IMR-90 (cell line): ENCODE measurements around the gene ACSF2. TPM values are rescaled to one million over a fixed set of nuclear protein-coding genes. Genes with fewer than 3 reads are reported as not detected.

Experiments used
- ATAC-seq: fragments of 200-7000 bp; cut with Tn5 transposase; 2 replicates; pipeline ENCODE4 v1.9.1; 2020; ENCODE audit warnings: low read depth, mild to moderate bottlenecking, moderate library complexity
- BruUV-seq: library from RNA; stranded (reverse); fragments of 400-500 nt; replicated peaks from 2 replicates; lab custom pipeline; 2021; lab: Mats Ljungman, UMichigan
- CTCF ChIA-PET: fragments of 300-600 bp; formaldehyde crosslinking; extraction: SDS; loops from one replicate; lab custom pipeline; 2021; ENCODE audit warnings: antibody characterized with exemption; lab: Yijun Ruan, JAX
- POLR2A ChIA-PET: fragments of 300-600 bp; sonication (Branson Sonifier 250); formaldehyde crosslinking; loops from one replicate; lab custom pipeline; 2022; ENCODE audit warnings: antibody characterized with exemption; ENCODE audit not compliant: unreplicated experiment; lab: Charles Lee
- DNase-seq: peaks from one replicate; pipeline ENCODE4 v3.0.0; 2013
- H2AFZ ChIP-seq: replicated peaks from 2 replicates; pipeline ENCODE3; 2013; ENCODE audit warnings: low read length, mild to moderate bottlenecking; ENCODE audit not compliant: poor library complexity
- H2AK5ac ChIP-seq: 2 replicates; pipeline ENCODE4 v1.6.1; 2013; ENCODE audit warnings: low read depth, low read length, inconsistent platforms
- H2AK9ac ChIP-seq: replicated peaks from 2 replicates; pipeline ENCODE3; 2013; ENCODE audit warnings: mild to moderate bottlenecking, low read depth, low read length, moderate library complexity; ENCODE audit not compliant: poor library complexity
- H2BK120ac ChIP-seq: 2 replicates; pipeline ENCODE4 v1.6.1; 2013; ENCODE audit warnings: low read depth, low read length, inconsistent platforms
- H2BK15ac ChIP-seq: 3 replicates; pipeline ENCODE4 v1.6.1; 2013; ENCODE audit warnings: low read depth, low read length, inconsistent platforms
- H2BK20ac ChIP-seq: 2 replicates; pipeline ENCODE4 v1.6.1; 2013; ENCODE audit warnings: low read depth, mild to moderate bottlenecking, inconsistent platforms, low read length, moderate library complexity
- H2BK5ac ChIP-seq: 2 replicates; pipeline ENCODE4 v1.6.1; 2013; ENCODE audit warnings: mild to moderate bottlenecking, low read depth, low read length, inconsistent platforms; ENCODE audit not compliant: poor library complexity, severe bottlenecking
- H3K14ac ChIP-seq: replicated peaks from 2 replicates; pipeline ENCODE4 v1.6.1; 2013; ENCODE audit warnings: low read depth, low read length, inconsistent platforms
- H3K18ac ChIP-seq: 2 replicates; pipeline ENCODE4 v1.6.1; 2013; ENCODE audit warnings: low read depth, low read length, control low read depth
- H3K23ac ChIP-seq: 2 replicates; pipeline ENCODE4 v1.6.1; 2013; ENCODE audit warnings: low read depth, low read length, inconsistent platforms
- H3K27ac ChIP-seq: 2 replicates; pipeline ENCODE4 v1.5.1; 2013; ENCODE audit warnings: mild to moderate bottlenecking, control low read depth, low read length; ENCODE audit not compliant: insufficient read depth
- H3K27me3 ChIP-seq: 2 replicates; pipeline ENCODE4 v1.6.1; 2013; ENCODE audit warnings: low read length; ENCODE audit not compliant: control insufficient read depth, insufficient read depth
- H3K36me3 ChIP-seq: 2 replicates; pipeline ENCODE4 v1.6.1; 2013; ENCODE audit warnings: low read length, mixed read lengths; ENCODE audit not compliant: control insufficient read depth, insufficient read depth
- H3K4ac ChIP-seq: 2 replicates; pipeline ENCODE4 v1.6.1; 2013; ENCODE audit warnings: low read depth, low read length, inconsistent platforms
- H3K4me1 ChIP-seq: 2 replicates; pipeline ENCODE4 v1.6.1; 2013; ENCODE audit warnings: low read length, mixed read lengths; ENCODE audit not compliant: control insufficient read depth, insufficient read depth
- H3K4me2 ChIP-seq: 2 replicates; pipeline ENCODE4 v1.6.1; 2013; ENCODE audit warnings: low read depth, mild to moderate bottlenecking, control low read depth, low read length, moderate library complexity
- H3K4me3 ChIP-seq: 2 replicates; pipeline ENCODE4 v1.5.1; 2013; ENCODE audit warnings: low read depth, mild to moderate bottlenecking, control low read depth, low read length, moderate library complexity; ENCODE audit not compliant: insufficient read depth
- H3K56ac ChIP-seq: 2 replicates; pipeline ENCODE4 v1.6.1; 2013; ENCODE audit warnings: low read length, inconsistent platforms; ENCODE audit not compliant: insufficient read depth; ENCODE audit errors: extremely low read depth
- H3K79me1 ChIP-seq, 2 experiments: 2 replicates each; pipeline ENCODE4 v1.6.1; 2013; ENCODE audit warnings: low read length in 2 of 2, inconsistent platforms in 1 of 2, low read depth in 1 of 2
- H3K9ac ChIP-seq: 2 replicates; pipeline ENCODE4 v1.6.1; 2013; ENCODE audit warnings: low read depth, low read length, control low read depth
- H3K9me1 ChIP-seq: 2 replicates; pipeline ENCODE4 v1.6.1; 2013; ENCODE audit warnings: low read length, inconsistent platforms; ENCODE audit not compliant: insufficient read depth
- H3K9me3 ChIP-seq: 2 replicates; pipeline ENCODE4 v1.6.1; 2013; ENCODE audit warnings: low read length; ENCODE audit not compliant: control insufficient read depth, insufficient read depth
- H4K20me1 ChIP-seq: 2 replicates; pipeline ENCODE4 v1.6.1; 2013; ENCODE audit warnings: low read length, inconsistent platforms; ENCODE audit not compliant: insufficient read depth
- H4K5ac ChIP-seq: 2 replicates; pipeline ENCODE4 v1.6.1; 2013; ENCODE audit warnings: mild to moderate bottlenecking, low read depth, low read length, control low read depth
- H4K8ac ChIP-seq, 2 experiments: 2 replicates each; pipeline ENCODE4 v1.6.1; 2013; ENCODE audit warnings: low read depth in 2 of 2, low read length in 2 of 2, control low read depth in 1 of 2, inconsistent platforms in 1 of 2
- H4K91ac ChIP-seq: 2 replicates; pipeline ENCODE4 v1.6.1; 2013; ENCODE audit warnings: low read depth, low read length, inconsistent platforms; ENCODE audit not compliant: insufficient read depth
- BHLHE40 ChIP-seq: fragments of 150-350 bp; IDR thresholded peaks from 2 replicates; pipeline ENCODE4 v1.6.1; 2016; ENCODE audit warnings: mild to moderate bottlenecking, low read depth, low read length
- CEBPB ChIP-seq: IDR thresholded peaks from 2 replicates; pipeline ENCODE4 v1.6.1; 2012; ENCODE audit warnings: low read depth, low read length, improper control_type of control experiment
- CHD1 ChIP-seq: IDR thresholded peaks from 2 replicates; pipeline ENCODE4 v1.6.1; 2012; ENCODE audit warnings: low read depth, low read length, improper control_type of control experiment
- FOS ChIP-seq: fragments of 150-350 bp; IDR thresholded peaks from 2 replicates; pipeline ENCODE4 v1.6.1; 2016; ENCODE audit warnings: low read depth, low read length
- MAFK ChIP-seq: IDR thresholded peaks from 2 replicates; pipeline ENCODE4 v1.6.1; 2012; ENCODE audit warnings: low read depth, low read length, improper control_type of control experiment
- MAZ ChIP-seq: IDR thresholded peaks from 2 replicates; pipeline ENCODE4 v1.6.1; 2012; ENCODE audit warnings: low read depth, mild to moderate bottlenecking, low read length, improper control_type of control experiment, moderate library complexity, borderline replicate concordance
- MXI1 ChIP-seq: IDR thresholded peaks from 2 replicates; pipeline ENCODE4 v1.6.1; 2012; ENCODE audit warnings: low read depth, mild to moderate bottlenecking, low read length, moderate library complexity, borderline replicate concordance
- NFE2L2 ChIP-seq: fragments of 150-350 bp; IDR thresholded peaks from 2 replicates; pipeline ENCODE4 v1.6.1; 2016; ENCODE audit warnings: low read depth, mild to moderate bottlenecking, low read length
- POLR2A ChIP-seq: IDR thresholded peaks from 2 replicates; pipeline ENCODE4 v1.6.1; 2012; ENCODE audit warnings: mild to moderate bottlenecking, low read depth, low read length
- RAD21 ChIP-seq: IDR thresholded peaks from 2 replicates; pipeline ENCODE4 v1.6.1; 2012; ENCODE audit warnings: low read length, improper control_type of control experiment
- RCOR1 ChIP-seq: IDR thresholded peaks from 2 replicates; pipeline ENCODE4 v1.6.1; 2012; ENCODE audit warnings: mild to moderate bottlenecking, low read length, improper control_type of control experiment; ENCODE audit not compliant: insufficient replicate concordance
- RFX5 ChIP-seq: IDR thresholded peaks from 2 replicates; pipeline ENCODE4 v1.8.0; 2012; ENCODE audit warnings: low read depth, mild to moderate bottlenecking, low read length, moderate library complexity
- SMC3 ChIP-seq: fragments of 150-350 bp; IDR thresholded peaks from 2 replicates; pipeline ENCODE4 v1.6.1; 2016; ENCODE audit warnings: low read depth, mild to moderate bottlenecking, antibody characterized with exemption, low read length, moderate library complexity
- USF2 ChIP-seq: fragments of 150-350 bp; IDR thresholded peaks from 2 replicates; pipeline ENCODE4 v1.6.1; 2017; ENCODE audit warnings: mild to moderate bottlenecking, antibody characterized with exemption, low read length, low read depth
- WGBS, 2 experiments: methylation state at CpG; one replicate each; pipeline versions ENCODE4 v1.1.5 to v1.1.7; 2013; ENCODE audit warnings: missing lambda C conversion rate in 2 of 2; ENCODE audit not compliant: insufficient read length in 1 of 2; ENCODE audit errors: extremely low coverage in 2 of 2; 5-methylcytosine and 5-hydroxymethylcytosine counted together
- dilution Hi-C: fragments of 300-500 bp; cut with HindIII; formaldehyde crosslinking; loops from one replicate; pipeline ENCODE4 v1.14.3; 2018; ENCODE audit warnings: low sequenced_read_pairs; ENCODE audit not compliant: unreplicated experiment
- in situ Hi-C: fragments of 300-500 bp; cut with MboI; formaldehyde crosslinking; loops from 3 replicates; pipeline ENCODE4 v1.14.3; 2019; ENCODE audit warnings: low sequenced_read_pairs, inconsistent platforms, mixed read lengths
- intact Hi-C: fragments of 100-400 bp; cut with micrococcal nuclease; formaldehyde crosslinking; loops from 2 replicates; pipeline ENCODE4 v1.10.0; 2022
- polyA plus RNA-seq, 3 experiments: library from polyadenylated mRNA; depleted of rRNA; stranded (reverse); fragments of >200 nt; gene quantifications; 2 replicates each; pipeline ENCODE4 v1.2.3, GENCODE V29; 2012; ENCODE audit warnings: low replicate concordance in 1 of 3
- total RNA-seq: library from RNA; depleted of rRNA; stranded (reverse); fragments of >200 nt; gene quantifications from 2 replicates; pipeline ENCODE4 v1.2.3, GENCODE V29; 2012
- TF ChIP-seq, protein P1 (sequence below): fragments of 150-350 bp; IDR thresholded peaks from 2 replicates; pipeline ENCODE4 v1.6.1; 2016; ENCODE audit warnings: low read depth, mild to moderate bottlenecking, low read length, moderate library complexity, borderline replicate concordance
- TF ChIP-seq, protein P2 (sequence below): conservative IDR thresholded peaks from 2 replicates; pipeline ENCODE4 v1.5.1; 2012; ENCODE audit warnings: mild to moderate bottlenecking, low read depth, low read length, improper control_type of control experiment

The ACSF2 gene
- total and polyA plus RNA-seq, 2 of the 4 experiments (the other 2 are of a cell fraction) = 18.5 to 27.2 TPM

DNA sequence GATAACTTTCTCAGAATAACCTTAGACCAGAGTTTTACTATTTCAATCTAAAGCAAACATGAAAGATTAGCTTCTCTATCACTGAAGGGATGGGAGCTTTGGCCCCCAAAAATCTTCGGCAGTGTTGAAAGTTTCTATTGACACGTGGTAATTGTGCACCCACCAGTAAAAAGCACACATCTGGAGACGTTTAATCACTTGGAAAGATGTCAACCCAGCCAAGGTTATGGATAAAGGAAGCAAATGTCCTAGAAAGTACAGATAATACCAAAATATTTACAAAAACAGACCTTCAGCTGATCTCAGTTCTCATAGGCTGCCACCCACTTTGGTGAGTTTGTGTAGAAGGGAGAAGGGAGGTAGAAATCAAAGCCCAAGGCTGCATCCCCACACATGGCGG, 87.5 kb downstream of the ACSF2 start:
- no peak overlapping the region for H4K91ac ChIP-seq
- WGBS, 2 experiments = no CpG with 5 or more reads among the region's 4 CpGs
- H3K23ac ChIP-seq = no peak overlapping the region
- H2BK15ac ChIP-seq = no peak overlapping the region
- no peak overlapping the region for H2BK20ac ChIP-seq
- no peak overlapping the region for H3K27ac ChIP-seq
- TF ChIP-seq POLR2A (no peak), RFX5 (no peak), NFE2L2 (no peak), MXI1 (no peak), MAFK (no peak), RAD21 (no peak), BHLHE40 (no peak), RCOR1 (no peak), FOS (no peak), CHD1 (no peak), MAZ (no peak), CEBPB (no peak), SMC3 (no peak), USF2 (no peak)
- TF ChIP-seq, protein P1, sequence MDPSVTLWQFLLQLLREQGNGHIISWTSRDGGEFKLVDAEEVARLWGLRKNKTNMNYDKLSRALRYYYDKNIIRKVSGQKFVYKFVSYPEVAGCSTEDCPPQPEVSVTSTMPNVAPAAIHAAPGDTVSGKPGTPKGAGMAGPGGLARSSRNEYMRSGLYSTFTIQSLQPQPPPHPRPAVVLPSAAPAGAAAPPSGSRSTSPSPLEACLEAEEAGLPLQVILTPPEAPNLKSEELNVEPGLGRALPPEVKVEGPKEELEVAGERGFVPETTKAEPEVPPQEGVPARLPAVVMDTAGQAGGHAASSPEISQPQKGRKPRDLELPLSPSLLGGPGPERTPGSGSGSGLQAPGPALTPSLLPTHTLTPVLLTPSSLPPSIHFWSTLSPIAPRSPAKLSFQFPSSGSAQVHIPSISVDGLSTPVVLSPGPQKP = no peak
- TF ChIP-seq, protein P2, sequence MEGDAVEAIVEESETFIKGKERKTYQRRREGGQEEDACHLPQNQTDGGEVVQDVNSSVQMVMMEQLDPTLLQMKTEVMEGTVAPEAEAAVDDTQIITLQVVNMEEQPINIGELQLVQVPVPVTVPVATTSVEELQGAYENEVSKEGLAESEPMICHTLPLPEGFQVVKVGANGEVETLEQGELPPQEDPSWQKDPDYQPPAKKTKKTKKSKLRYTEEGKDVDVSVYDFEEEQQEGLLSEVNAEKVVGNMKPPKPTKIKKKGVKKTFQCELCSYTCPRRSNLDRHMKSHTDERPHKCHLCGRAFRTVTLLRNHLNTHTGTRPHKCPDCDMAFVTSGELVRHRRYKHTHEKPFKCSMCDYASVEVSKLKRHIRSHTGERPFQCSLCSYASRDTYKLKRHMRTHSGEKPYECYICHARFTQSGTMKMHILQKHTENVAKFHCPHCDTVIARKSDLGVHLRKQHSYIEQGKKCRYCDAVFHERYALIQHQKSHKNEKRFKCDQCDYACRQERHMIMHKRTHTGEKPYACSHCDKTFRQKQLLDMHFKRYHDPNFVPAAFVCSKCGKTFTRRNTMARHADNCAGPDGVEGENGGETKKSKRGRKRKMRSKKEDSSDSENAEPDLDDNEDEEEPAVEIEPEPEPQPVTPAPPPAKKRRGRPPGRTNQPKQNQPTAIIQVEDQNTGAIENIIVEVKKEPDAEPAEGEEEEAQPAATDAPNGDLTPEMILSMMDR = no peak
- H3K79me1 ChIP-seq = no peaks in the 10 kb centered on the region; a peak in 1 of 4 replicates
- H3K14ac ChIP-seq = no peak overlapping the region
- no peak overlapping the region for H3K9ac ChIP-seq
- no TSS peak for BruUV-seq
- ChIA-PET CTCF (interaction anchor here (0.7 kb wide), 1 partner anchor 12 kb away, joined by 8 read pairs; no protein-coding TSS in a partner anchor), POLR2A (no interaction called here)
- ATAC-seq (no peak), DNase-seq (no peak)
- H4K5ac ChIP-seq = no peak overlapping the region
- intact Hi-C loops = no loop called here
- H3K9me3 ChIP-seq = no peaks in the 10 kb centered on the region
- no peak overlapping the region for H2BK120ac ChIP-seq
- no peaks in the 10 kb centered on the region for H3K36me3 ChIP-seq
- H3K4me1 ChIP-seq = peaks cover 2% of the 10 kb centered on the region
- H3K4ac ChIP-seq = no peak overlapping the region
- H3K56ac ChIP-seq = no peak overlapping the region
- no peak overlapping the region for H2AK9ac ChIP-seq
- H4K8ac ChIP-seq = no peak overlapping the region
- 0 out of 2 replicates have a peak, but pooled peaks cover 6% of the 10 kb centered on the region for H3K9me1 ChIP-seq
- H2AK5ac ChIP-seq = no peak overlapping the region
- dilution Hi-C loops = no loop called here
- no peak overlapping the region for H3K4me3 ChIP-seq
- no peak overlapping the region for H3K18ac ChIP-seq
- H3K27me3 ChIP-seq = peaks cover 6% of the 10 kb centered on the region; the same call in 1 of the 2 replicates
- H4K20me1 ChIP-seq = no peaks in the 10 kb centered on the region
- H3K4me2 ChIP-seq = no peak overlapping the region
- in situ Hi-C loops = no loop called here
- H2BK5ac ChIP-seq = no peak overlapping the region
- H2AFZ ChIP-seq = no peak overlapping the region
